ENCODE results near the gene CHRM2.
"Not testable (repeated sequence)": the region's sequence is repeated elsewhere in the genome, so short reads cannot be mapped to it uniquely, and the experiment has no call there.

- not testable (repeated sequence) for TF ChIP-seq CTCF (IDR thresholded peaks at IDR 0.05); POLR2AphosphoS5 (IDR thresholded peaks at IDR 0.05); POLR2A (IDR thresholded peaks at IDR 0.05); EP300 (IDR thresholded peaks at IDR 0.05; ENCODE audit: low read depth)
Measured at GRCh38 chr7:136831398-136831797, 37.1 kb upstream of the CHRM2 start.
